22Rv1 (cell line): ENCODE measurements around the gene RPL36.

Experiments used
- ZFX ChIP-seq: fragments of 450-650 bp; IDR thresholded peaks from 2 replicates; pipeline ENCODE4 v1.6.1; 2017; ENCODE audit warnings: antibody characterized with exemption, borderline replicate concordance
- TF ChIP-seq, protein P1 (sequence below): fragments of 450-650 bp; IDR thresholded peaks from 2 replicates; pipeline ENCODE4 v1.5.1; 2017; ENCODE audit warnings: mild to moderate bottlenecking

DNA sequence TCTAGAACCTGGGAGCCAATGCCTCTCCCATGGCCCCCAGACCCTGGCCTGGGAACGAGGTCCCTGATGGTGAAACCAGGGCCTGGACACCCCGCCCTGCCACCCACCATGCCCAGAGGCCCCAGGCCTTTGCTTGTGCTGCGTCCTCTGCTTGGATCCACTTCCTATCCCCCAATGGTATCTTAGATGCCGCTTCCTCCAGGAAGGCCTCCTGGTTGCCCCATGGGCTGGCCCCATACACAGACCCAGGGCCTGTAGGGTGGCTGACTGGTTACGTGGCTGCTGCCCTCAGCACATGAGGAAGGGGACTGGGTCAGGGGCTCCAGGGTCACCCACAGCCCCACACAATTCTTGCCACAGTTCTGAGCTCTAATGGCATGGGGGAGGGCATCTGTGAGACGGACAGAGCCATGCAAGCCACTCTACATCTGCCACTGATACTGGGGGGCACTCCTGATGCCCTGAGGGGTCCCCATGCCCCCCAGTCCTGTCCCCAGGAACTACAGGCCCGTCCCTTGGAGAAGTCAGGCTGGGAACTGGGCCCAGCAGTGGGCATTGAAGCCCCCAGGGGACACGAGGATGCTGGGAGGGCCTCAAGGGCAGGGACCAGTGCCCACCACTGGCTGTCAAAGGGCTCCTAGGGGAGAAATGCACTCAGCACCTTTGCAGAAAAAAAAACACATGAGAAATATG is 5.0 kb downstream of the RPL36 start:
- TF ChIP-seq, protein P1, sequence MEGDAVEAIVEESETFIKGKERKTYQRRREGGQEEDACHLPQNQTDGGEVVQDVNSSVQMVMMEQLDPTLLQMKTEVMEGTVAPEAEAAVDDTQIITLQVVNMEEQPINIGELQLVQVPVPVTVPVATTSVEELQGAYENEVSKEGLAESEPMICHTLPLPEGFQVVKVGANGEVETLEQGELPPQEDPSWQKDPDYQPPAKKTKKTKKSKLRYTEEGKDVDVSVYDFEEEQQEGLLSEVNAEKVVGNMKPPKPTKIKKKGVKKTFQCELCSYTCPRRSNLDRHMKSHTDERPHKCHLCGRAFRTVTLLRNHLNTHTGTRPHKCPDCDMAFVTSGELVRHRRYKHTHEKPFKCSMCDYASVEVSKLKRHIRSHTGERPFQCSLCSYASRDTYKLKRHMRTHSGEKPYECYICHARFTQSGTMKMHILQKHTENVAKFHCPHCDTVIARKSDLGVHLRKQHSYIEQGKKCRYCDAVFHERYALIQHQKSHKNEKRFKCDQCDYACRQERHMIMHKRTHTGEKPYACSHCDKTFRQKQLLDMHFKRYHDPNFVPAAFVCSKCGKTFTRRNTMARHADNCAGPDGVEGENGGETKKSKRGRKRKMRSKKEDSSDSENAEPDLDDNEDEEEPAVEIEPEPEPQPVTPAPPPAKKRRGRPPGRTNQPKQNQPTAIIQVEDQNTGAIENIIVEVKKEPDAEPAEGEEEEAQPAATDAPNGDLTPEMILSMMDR, result no peak
- no peak for TF ChIP-seq ZFX
